NCI-H2227 (cell line): ENCODE data around the gene SPACA5B.
A peak's percentile ranks its signal among the peaks of the same experiment; 100 is the strongest.
"Not testable (repeated sequence)": the region's sequence is repeated elsewhere in the genome, so short reads cannot be mapped to it uniquely, and the experiment has no call there.

Experiments
- DNase-seq: peaks from one replicate; lab custom pipeline; 2025; ENCODE audit not compliant: unreplicated experiment; lab: John Stamatoyannopoulos, UW

The SPACA5B gene

DNA sequence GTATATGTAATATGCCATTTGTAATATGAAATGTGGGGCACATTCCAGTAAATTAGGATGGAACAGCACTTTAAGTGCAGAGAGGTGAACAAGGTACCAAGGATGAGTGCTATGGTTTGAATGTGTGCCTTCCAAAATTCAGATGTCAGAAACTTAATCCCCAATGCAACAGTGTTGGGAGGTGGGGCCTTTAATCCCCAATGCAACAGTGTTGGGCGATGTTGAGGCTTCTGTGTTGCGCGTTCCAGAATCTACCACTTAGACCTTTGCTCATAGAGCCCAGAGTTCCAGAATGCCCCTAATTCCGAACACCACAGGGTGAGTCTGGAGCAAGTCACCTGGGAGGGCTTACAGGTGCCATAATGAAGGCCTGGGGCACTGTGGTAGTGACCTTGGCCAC lies at the start of gene SPACA5B:
Gene SPACA5B (plus strand): TSS at position 301 of the 400 bp plus-strand sequence. CDS start 62 bp downstream, at position 363.
- DNase-seq = not testable (repeated sequence)

- DNase-seq = peak; percentile 21
Measured at GRCh38 chrX:48083212-48083611, 47.2 kb upstream of the SPACA5B start.

DNA sequence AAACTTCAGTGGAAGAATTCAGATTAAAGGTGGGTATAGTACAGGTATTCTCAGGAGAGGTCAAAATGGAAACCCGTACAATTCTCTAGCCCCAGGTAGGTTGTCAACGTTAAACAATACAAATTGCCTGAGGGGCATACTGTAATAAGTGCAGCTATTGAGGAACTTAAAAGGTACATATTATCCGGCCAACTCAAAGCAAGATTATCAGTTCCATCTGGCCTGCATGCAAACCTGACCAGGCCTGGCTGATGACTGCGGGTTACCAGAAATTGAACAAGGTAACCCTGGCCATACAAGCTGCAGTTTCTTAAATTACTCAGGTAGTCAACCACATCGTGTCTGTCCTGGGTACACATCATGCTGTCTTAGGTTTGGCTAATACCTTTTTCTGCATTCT lies 46.7 kb upstream of the SPACA5B start:
- no peak for DNase-seq

DNA sequence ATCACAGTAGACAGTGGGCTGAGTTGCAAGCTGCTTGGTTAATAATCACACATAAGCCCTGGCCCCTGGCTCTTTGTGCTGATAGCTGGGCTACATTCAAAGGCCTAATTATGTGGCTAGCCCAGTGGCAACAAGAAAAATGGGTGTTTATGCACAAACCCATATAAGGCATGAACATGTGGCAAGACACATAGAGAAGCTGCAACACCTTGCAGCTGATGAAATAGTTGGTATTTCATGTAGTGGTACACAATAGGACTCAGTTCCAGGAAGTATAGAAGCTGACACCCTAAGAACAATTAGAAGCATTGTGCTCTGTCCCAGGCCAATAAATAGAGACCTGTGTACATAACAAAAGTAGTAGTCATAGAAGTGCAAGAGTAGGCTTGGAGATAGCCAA lies 44.3 kb upstream of the SPACA5B start:
- DNase-seq = no peak

- DNase-seq = no peak
Measured at GRCh38 chrX:48090123-48090522, 40.3 kb upstream of the SPACA5B start.

DNA sequence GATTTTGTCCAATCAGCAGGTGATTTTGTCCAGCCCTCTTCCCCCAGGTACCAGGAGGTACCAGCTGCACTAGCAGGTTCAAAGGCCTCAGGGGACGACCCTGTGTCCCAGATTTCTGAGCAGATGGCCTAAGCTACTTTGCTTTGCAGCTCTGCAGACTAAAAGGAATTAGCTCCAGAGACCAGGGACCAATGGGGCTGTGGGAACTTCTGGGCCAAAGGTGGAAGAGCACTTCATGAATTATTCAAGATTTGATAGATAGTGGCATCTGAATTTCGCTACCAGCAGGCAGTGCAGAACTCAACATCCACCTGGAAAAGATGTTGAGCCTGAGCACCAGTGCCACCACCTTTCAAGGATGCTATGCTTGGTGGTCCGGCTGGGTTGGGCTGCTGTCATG lies 37.9 kb upstream of the SPACA5B start:
- DNase-seq = not testable (repeated sequence)

- no peak for DNase-seq
Measured at GRCh38 chrX:48101443-48101842, 29.0 kb upstream of the SPACA5B start.

DNA sequence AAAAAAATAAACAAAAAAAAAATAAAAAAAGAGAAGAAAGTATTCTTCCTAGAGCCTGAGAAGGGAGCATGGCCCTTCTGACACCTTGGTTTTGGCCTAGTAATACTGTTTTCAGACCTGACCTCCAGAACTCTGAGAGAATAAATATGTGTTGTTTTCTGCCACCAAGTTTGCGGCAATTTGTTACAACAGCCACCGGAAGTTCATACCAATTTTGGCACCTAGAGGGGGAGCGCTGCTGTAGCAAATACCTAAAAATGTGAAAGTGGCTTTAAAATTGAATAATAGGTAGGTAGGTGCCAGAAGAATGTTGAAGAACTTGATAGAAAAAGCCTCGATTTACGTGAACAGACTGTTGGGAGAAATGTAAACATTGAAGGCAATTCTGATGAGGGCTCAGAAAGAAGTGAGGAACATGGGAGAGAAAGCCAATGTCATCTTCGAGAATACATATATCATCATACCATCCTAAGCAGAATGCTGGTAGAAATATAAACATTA lies 27.5 kb upstream of the SPACA5B start:
- no peak for DNase-seq

- no peak for DNase-seq
Measured at GRCh38 chrX:48107717-48108116, 22.7 kb upstream of the SPACA5B start.

DNA sequence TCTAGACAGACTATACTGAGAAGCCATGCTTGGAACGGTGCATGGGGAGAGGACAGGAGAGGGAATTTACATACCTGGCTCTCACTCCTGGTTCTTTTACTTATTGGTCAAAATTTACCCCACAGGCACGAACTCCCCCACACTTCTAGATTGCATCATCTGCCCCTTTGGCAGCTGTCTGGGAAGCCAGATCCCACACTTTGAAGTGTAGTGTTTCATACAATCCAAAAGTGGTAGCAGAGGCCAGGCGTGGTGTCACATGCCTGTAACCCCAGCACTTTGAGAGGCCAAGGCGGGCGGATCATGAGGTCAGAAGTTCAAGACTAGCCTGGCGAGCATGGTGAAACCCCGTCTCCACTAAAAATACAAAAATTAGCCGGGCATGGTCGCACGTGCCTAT lies 5.1 kb upstream of the SPACA5B start:
- not testable (repeated sequence) for DNase-seq

DNA sequence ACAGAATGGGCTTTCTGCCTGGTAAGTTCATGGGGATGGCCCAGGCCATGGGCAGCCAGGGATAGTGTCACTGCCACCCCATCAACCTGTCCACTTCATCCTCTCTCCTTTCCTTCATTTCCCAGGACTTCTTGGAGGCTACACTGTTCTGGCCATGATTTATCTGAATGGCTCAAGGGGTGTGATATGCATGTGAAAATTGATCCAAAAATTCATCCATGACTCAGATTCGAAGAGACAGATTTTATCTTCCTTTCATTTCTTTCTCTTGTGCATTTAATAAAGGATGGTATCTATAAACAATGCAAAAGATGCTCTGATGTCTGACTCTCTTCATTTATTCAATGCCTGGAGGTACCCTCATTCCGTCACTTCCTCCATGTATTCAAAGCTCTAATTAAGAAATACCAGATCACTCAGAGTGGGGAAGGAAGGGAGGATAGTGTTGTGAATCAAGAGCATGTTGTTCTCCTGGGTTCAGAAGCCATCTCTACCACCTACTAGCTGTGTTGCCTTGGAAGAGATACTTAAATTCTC lies 1.9 kb downstream of the SPACA5B start:
- DNase-seq = not testable (repeated sequence)

- DNase-seq = not testable (repeated sequence)
Measured at GRCh38 chrX:48139076-48139475, 8.7 kb downstream of the SPACA5B start.

- not testable (repeated sequence) for DNase-seq
Measured at GRCh38 chrX:48141810-48142508, 11.5 kb downstream of the SPACA5B start.

DNA sequence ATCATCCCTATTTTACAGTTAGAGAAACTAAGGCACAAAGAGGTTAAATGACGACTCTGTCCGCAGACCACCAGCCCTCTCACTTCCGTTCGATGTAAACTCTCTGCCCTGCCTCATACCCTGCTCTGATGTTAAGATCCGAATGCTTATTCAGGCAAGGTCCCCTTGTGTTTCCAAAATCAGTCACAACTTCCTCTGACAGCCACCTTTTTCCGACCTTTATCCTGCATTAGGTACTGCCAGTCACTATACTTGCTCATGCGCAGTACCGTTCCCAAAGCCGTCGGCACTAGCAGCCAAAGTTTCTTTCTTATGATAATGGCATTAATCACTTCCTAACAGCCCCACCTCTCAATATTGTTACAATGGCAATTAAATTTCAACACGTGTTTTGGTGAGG lies 12.3 kb downstream of the SPACA5B start:
- DNase-seq = not testable (repeated sequence)

- DNase-seq = no peak
Measured at GRCh38 chrX:48153769-48154168, 23.3 kb downstream of the SPACA5B start.

DNA sequence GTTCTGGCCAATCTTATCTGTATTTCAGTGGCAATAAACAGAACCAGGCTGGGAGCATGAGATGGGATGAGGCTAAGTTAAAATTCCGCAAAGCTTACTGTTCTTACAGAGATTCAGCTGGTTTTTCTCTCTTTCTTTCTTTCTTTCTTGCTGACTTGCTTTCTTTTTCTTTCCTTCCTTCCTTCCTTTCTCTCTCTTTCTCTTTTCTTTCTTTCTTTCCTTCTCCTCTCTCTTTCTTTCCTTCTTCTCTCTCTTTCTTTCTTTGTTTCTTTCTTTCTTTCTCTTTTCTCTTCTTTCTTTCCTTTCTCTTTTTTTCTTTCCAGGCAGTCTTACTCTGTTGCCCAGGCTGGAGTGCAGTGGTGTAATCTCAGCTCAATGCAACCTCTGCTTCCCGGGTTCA lies 24.4 kb downstream of the SPACA5B start:
- DNase-seq = no peak

DNA sequence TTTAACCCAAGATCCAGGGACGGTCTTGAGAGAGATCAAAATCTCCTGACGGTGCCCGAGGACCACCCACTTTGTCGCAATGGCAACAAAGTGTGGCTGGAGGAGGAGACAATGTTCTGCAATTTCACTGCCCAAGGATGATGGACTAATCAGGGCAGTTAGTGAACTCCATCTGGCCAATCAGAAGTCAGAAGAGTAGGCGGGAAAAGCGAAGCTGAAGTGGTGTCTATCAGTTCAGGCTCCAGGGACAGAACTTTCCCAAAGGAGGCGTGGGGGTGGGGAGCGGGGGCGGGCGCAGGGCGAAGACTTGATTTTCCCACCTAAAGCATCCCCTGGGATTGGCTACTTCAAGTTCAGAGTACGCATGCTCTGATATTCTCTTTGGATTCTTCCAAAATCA lies 25.6 kb downstream of the SPACA5B start:
- DNase-seq = no peak

DNA sequence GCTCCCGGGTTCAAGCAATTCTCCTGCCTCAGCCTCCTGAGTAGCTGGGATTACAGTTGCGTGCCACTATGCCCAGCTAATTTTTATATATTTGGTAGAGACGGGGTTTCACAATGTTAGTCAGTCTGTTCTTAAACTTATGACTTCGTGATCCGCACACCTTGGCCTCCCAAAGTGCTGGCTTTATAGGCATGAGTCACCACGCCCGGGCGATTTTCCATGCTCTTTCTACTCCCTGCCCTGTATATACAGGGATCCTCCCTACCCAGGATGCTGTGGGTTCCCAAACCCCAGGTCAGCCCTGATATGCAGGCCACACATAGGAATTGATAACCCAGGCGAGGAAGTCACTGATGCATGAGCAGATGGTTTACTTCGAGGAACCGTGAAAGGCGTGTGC lies 34.8 kb downstream of the SPACA5B start:
- DNase-seq = no peak

DNA sequence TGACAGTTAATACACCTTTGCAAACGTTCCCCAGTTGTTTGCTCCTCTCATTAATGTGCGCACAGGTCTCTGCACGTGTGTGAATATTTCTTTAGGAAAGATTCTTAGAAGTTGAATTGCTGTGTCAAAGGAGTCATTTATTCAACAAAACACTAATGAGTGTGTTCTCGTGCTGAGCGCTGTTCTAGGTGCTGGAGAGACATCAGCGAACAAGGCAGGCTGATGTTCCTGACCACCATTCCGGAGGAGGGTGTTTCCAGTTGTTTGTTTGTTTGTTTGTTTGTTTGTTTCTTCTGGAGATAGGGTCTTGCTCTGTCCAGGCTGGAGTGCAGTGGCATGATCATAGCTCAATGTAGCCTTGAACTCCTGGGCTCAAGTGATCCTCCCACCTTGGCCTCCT lies 35.9 kb downstream of the SPACA5B start:
- not testable (repeated sequence) for DNase-seq

GRCh38 chrX:48179691-48180090 lies 49.3 kb downstream of the SPACA5B start:
- DNase-seq = no peak

DNA sequence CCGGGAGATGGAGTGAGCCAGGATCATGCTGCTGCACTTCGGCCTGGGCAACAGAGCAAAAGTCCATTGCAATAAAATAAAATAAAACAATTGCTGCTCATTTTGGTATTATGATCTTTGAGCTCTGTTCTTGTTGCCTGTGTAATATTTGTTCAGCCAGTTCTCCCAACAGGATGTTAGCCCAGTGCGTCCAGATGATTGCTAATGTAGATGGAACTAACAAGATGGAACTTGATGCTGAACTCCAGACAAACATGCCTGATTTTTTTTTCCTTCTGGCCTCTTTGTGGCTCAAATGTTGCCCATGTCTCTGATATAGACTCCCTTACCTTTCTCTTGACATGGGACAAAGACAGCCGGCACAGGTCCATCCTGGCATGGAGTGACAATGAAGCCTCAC lies 50.4 kb downstream of the SPACA5B start:
- no peak for DNase-seq

DNA sequence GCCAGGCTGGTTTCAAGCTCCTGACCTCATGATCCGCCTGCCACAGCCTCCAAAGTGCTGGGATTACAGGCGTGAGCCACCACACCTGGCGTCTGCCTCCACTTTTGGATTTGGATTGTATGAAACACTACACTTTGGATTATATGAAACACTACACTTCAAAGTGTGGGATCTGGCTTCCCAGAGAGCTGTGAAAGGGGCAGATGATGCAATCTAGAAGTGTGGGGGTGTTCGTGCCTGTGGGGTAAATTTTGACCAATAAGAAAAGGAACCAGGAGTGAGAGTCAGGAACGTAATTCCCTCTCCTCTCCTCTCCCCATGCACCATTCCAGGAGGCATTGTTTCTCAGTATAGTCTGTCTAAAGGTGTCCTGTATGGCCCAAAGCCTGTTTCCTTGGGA lies 51.5 kb downstream of the SPACA5B start:
- DNase-seq = not testable (repeated sequence)
